HK-2 (cell line): ENCODE measurements around the gene MCU.

Experiments used
- DNase-seq: peaks from one replicate; pipeline ENCODE4 v3.0.0-alpha.2; 2018; ENCODE audit not compliant: unreplicated experiment

Gene MCU

DNA sequence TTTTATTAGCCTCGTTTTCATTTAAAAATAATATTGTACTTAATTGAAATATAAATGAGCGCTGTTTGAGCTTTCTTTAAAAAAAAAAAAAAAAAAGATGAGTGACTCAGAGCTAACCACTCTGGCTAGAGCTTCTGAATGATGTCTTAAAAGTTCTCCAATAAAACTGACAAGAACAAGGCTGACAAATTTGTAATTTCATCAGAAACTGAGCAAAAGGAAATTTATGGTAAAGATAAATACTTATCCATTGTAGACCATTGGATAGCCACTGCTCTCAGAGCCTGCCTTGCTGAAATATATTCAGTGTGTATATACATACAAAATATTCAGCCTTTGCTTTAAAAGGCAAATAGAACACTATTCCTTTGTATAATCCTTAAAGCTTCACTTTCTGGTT lies 110.4 kb downstream of the MCU start:
- no peak for DNase-seq

- DNase-seq: no peak
Observed at GRCh38 chr10:72802763-72803505, 111.0 kb downstream of the MCU start.

DNA sequence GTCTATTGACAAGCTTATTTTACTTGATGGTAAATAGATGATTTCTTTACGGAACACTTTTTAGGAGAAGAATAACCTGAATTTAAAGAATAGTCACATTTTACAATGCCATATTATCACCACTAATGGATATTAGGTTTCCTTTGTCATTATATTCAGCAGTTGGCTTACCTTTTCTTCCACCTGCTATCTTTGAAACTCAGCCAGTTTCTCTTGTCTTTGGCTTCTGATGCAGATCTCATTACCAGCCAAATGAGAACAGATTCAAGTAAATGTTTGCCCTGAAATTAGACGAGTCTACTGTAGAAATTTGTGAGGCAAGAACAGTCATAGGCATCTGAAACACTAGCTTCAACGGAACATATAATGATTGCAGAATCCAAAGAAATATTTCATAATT lies 116.1 kb downstream of the MCU start:
- DNase-seq: no peak

DNA sequence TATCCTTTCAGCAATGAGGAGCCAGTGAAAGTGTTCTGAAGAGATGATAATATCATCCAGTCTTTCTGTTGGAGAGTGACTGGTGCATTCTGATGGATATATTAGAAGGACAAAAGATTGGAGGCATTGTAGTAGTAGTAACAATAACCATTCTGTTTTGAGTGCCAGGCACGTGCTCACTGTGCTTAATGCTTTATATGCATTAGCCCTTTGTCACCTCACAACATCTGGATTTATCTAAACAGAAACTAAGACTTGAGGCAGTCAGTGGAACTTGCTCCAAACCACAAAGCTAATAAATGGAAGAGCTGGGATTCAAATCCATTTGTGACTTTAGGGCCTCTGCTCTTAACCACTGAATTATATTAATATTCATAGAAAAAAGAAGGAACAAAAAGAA lies 117.1 kb downstream of the MCU start:
- no peak for DNase-seq

GRCh38 chr10:72810976-72811375 lies 119.0 kb downstream of the MCU start:
- DNase-seq: no peak

DNA sequence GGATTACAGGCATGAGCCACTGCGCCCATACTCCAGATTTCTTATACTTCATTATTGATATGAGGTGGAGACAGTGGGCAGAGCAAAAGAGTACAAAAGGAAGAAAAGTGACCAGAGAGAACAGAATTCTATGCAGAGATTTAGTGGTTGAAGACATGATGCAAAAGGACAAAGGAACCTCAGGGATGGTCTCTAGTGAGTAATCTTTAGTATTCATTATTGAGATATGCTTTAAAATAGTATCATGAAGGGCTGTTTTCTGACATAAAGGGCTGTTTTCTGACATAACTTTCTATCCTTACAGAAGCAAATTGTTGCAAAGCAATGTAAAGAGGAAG lies 120.4 kb downstream of the MCU start:
- no peak for DNase-seq

GRCh38 chr10:72812753-72813430 lies 120.9 kb downstream of the MCU start:
- DNase-seq: no peak

GRCh38 chr10:72814099-72814790 lies 122.3 kb downstream of the MCU start:
- DNase-seq: no peak

GRCh38 chr10:72816565-72816964 lies 124.6 kb downstream of the MCU start:
- no peak for DNase-seq

- no peak for DNase-seq
Observed at GRCh38 chr10:72818076-72818475, 126.1 kb downstream of the MCU start.

GRCh38 chr10:72819053-72819452 lies 127.1 kb downstream of the MCU start:
- DNase-seq: no peak

- no peak for DNase-seq
Observed at GRCh38 chr10:72821606-72822005, 129.7 kb downstream of the MCU start.

DNA sequence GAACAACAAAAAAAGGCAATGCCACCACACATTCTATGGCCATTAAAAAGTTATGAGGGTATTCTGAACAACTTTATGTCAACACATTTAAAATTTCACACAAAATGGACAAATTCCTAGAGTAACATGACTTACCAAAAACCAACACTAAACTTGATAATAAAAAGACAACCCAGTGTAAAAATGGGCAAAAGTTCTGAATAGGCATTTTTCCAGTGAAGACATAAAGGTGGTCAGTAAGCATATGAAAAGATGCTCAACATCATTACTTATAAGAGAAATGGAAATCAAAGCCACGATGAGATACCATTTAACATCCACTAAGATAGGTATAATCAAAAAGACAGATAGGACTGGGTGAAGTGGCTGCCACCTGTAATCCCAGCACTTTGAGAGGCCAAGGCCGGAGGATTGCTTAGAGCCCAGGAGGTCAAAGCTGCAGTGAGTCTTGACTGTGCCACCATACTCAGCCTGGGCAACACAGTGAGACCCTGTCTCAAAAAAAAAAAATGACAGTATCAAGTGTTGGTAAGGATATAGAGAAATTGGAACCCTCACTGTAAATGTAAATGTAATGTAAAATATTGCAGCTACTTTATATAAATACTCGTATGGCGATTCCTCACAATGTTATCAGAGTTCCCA lies 130.5 kb downstream of the MCU start:
- DNase-seq: no peak

- DNase-seq: no peak
Observed at GRCh38 chr10:72825163-72825562, 133.2 kb downstream of the MCU start.

DNA sequence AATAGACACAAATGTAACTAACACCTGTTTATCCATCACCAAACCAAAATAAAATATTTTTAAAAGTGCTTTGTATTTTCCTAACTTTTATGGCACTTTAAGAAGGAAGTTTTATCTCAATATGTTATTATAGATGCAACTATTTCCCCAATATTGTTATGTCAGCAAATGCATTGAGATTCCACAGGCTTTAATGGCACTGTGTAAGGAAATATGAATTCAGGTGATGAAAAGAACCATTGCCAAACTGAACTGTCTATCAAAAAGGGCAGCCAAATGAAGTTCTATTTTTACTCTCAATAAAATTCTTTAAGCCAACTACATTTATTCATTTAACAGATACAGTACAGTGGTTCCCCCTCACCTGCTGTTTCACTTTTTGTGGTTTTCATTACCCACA lies 134.4 kb downstream of the MCU start:
- no peak for DNase-seq

GRCh38 chr10:72828294-72828693 lies 136.4 kb downstream of the MCU start:
- no peak for DNase-seq

DNA sequence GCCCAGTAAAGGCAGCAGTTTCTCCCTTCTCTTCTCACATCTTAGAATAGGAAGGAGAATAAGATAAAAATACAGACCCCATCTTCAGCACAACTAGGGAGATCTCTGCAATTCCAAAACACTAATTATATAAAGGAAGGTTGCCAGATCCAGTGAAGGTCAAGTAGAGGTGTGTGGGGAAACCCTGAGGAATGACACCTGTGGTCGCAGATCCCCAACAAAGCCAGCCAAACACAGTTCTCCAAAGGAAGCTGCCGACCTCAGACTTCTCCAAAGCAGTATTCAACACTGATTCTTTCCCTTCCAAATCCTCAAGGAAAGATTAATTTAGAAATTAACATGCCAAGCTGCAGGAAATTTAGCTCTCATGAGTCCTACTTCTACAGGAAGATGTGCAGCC lies 138.7 kb downstream of the MCU start:
- no peak for DNase-seq

DNA sequence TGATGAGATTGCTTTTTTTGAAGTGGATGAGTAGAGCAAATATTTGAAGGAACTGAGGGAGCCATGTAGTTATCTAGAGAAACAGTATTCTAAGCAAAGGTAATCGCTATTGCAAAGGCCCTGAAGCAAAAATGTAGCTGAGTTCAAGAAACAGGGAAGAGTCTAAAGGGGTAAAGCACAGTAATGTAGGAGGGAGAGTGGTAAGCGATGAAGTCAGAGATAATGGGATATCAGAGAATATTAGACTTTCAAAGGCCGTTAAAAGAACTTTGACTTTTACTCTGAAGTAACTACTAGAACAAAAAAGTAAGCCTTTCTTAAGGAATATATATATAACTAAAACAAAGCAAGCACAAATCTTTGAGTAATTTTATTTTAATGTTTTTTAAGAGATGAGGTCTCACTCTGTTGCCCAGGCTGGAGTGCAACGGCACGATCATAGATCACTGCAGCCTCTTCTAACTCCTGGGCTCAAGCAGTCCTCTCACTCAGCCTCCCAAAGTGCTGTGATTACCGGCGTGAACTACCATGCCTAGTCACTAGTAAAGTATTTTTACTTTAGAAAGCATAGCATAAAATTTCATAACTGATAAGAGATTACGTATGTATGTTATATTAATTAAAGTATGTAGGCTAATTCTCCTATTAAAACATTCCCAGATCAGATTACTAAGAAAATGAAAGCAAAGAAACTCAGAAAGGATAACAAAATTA lies 139.9 kb downstream of the MCU start:
- no peak for DNase-seq

GRCh38 chr10:72832701-72833100 lies 140.8 kb downstream of the MCU start:
- DNase-seq: no peak

DNA sequence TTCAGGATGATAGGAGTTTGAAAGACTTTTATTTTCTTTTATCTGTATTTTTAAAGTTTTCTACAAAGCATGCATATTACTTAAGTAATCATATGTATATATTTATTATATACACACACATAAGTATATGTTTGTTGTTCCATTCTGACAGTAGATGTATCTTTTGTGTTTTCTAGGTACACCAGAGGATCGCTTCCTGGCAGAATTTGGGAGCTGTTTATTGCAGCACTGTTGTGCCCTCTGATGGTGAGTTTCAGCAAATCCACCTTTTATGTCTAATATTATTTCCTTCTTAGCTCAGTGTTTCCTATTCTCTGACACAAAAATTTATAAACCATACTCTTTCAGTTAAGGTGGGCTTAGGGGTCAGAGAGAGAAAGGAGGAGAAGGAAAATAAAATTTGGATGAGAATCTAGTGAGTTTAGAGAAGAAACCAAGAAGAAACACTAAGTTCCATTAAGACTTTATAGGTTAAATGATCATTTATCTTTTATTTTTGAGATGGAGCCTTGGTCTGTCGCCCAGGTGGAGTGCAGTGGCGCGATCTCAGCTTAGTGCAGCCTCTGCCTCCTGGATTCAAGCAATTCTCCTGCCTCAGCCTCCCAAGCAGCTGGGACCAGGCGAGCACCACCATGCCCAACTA lies 142.4 kb downstream of the MCU start:
- DNase-seq: no peak

- no peak for DNase-seq
Observed at GRCh38 chr10:72840319-72840718, 148.4 kb downstream of the MCU start.

DNA sequence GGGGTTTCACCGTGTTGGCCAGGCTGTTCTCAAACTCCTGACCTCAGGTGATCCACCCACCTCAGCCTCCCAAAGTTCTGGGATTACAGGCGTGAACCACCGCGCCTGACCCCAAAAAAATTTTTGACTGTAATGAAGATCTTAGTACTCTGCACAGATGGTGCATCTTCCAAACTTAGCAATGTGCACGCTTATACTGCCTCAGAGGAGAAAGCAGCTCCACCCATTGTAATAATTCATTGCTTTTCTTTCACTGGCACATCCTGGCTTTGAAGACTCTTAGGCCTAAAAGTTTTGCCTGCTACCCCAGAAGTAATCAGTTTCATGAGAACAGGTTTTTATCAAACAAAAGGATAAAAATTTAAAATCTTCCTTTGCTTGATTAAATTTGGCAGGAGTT lies 149.5 kb downstream of the MCU start:
- DNase-seq: no peak
